ENCODE data around the gene EPN1.
A peak's percentile ranks its signal among the peaks of the same experiment; 100 is the strongest.

EPN1 gene

GRCh38 chr19:55674841-55675660 is at the start of gene EPN1:
Gene EPN1 (plus strand): TSS chr19:55675226. CDS start chr19:55678628, 3,402 bp downstream.
- DNase-seq: peak; percentile 97 to 98 (median 97)

DNA sequence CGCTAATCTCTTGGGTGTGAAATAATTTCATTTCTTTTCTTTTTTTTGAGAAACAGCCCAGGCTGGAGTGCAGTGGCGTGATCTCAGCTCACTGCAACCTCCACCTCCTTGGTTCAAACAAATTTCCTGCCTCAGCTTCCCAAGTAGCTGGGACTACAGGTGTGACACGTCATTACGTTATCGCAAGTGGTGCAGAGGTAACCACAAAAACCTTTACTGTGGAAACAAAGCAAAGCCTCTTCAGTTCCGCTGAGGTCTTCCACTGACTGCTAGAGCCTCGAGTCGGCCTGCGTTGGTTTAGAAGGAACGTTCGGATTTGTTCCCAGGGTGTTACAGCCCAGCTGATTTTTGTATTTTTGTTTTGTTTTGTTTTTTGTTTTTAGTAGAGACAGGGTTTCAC is 48.7 kb upstream of the EPN1 start:
- no peak for DNase-seq

- DNase-seq: peak; percentile 96 to 97 (median 97)
These were observed 42.6 kb upstream of the EPN1 start for GRCh38 chr19:55632463-55632834.

- DNase-seq: no peak
These were observed 41.2 kb upstream of the EPN1 start for GRCh38 chr19:55633861-55634260.

DNA sequence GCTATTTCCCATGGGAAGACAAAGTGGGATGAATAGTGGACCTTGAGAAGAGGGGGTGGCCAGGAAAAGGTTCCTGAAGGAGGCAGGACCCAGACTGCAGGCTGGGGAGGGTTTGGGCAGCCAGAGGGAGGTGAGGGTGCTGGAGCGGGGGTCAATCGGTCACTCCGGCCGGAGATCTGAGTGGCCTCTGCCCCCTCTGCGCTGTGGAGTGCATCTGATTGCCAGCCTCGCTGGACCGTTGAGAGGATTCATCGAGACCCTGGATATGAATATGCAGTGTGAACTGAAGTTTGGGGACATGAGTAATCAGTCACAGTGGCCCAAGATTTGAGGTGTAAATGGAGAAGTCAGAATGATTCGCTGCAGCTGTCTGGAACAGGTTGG is 39.7 kb upstream of the EPN1 start:
- peak in 1 of 3 donors; percentile 14 for DNase-seq

DNA sequence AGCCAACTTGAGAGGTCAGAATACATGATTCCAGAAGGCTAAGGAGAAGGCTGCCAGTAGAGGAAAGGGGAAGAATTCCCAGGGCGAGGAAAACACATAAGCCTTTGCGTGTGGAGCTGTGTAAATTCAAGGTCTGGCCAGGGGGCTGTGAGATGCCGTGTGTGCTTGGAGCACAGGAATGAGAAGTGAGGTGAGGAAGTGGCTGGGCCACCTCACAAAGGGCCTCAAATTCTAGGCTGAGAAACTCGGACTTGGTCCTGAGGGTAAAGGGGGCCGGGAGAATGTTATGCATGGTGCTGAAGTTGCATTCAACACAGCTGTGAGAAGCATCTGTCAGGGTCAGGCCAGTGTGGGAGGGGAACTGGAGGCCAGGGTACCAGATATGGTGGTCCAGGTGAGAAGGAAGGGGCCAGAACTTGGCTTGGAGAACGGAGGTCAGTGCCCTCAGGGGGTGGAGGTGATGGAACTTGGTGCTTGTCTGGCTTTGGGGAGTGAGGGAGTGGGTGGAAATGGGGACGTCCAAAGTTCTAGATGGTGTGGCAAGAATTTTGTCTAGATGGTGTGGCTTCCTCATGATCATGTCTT is 39.1 kb upstream of the EPN1 start:
- DNase-seq: peak in 1 of 3 donors; percentile 16

GRCh38 chr19:55636723-55637122 is 38.3 kb upstream of the EPN1 start:
- DNase-seq: no peak

- DNase-seq: no peak
These were observed 37.5 kb upstream of the EPN1 start for GRCh38 chr19:55637534-55637933.

GRCh38 chr19:55638864-55639359 is 36.1 kb upstream of the EPN1 start:
- peak; percentile 65 to 71 (median 68) for DNase-seq

GRCh38 chr19:55640043-55640576 is 34.9 kb upstream of the EPN1 start:
- peak; percentile 56 to 78 (median 70) for DNase-seq

GRCh38 chr19:55640577-55641425 is 34.2 kb upstream of the EPN1 start, which contains the start of gene ZNF580:
Gene ZNF580 (plus strand): TSS chr19:55641002. CDS start chr19:55642509, 1,507 bp downstream.
- DNase-seq: peak; percentile 56 to 86 (median 66)

GRCh38 chr19:55641426-55642152 is 33.4 kb upstream of the EPN1 start:
- DNase-seq: peak in 1 of 3 donors; percentile 26

- peak in 1 of 3 donors; percentile 19 for DNase-seq
These were observed 32.6 kb upstream of the EPN1 start for GRCh38 chr19:55642153-55643002.

- peak; percentile 69 to 88 (median 81) for DNase-seq
These were observed 31.8 kb upstream of the EPN1 start, which contains the start of gene ZNF581 for GRCh38 chr19:55643003-55643886. Gene ZNF581 (plus strand): TSS chr19:55643649. CDS start chr19:55644572, 923 bp downstream.

GRCh38 chr19:55643887-55644176 is 31.2 kb upstream of the EPN1 start:
- DNase-seq: no peak

DNA sequence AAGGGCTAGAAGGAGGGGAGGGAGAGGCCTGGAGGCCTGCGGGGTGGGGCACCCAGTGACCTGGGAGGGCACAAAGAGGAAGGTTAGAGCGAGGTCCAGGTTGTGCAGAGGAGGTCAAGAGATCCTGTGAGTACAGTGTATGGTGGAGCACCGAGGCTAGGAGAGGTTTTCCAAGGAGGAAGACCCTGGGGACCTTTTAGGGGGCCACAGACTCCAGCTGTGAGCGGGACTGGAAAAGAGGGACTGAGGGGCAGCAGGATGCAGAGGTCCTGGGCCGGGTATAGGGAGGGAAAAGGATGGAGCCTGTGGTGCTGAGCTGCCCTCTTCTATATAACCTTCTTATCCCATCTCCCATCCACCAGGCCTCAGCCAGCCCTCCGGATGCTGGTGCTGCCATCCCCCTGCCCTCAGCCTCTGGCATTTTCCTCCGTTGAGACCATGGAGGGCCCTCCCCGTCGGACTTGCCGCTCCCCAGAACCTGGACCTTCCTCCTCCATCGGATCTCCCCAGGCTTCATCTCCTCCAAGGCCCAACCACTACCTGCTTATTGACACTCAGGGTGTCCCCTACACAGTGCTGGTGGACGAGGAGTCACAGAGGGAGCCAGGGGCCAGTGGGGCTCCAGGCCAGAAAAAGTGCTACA is 30.7 kb upstream of the EPN1 start:
- no peak for DNase-seq

DNA sequence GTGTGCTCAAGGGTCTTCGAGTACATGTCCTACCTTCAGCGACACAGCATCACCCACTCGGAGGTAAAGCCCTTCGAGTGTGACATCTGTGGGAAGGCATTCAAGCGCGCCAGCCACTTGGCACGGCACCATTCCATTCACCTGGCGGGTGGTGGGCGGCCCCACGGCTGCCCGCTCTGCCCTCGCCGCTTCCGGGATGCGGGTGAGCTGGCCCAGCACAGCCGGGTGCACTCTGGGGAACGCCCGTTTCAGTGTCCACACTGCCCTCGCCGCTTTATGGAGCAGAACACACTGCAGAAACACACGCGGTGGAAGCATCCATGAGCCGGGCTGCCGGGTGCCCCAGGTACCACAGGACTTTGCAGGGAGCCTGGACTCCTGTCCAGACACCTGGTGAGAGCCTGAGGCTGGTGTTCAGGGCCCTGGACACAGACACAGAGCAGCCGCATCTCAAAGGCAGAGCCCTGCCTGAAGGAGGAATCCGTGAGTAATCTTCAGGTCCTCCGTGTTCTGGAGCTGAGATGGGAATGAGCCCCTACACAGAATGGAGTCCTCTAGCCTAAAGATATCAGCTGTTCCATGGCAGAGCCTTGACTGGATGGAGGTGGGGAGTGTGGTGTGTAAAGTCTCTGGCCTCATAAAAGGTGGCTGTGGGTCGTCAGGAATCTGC is 30.0 kb upstream of the EPN1 start:
- DNase-seq: peak in 1 of 3 donors; percentile 16

DNA sequence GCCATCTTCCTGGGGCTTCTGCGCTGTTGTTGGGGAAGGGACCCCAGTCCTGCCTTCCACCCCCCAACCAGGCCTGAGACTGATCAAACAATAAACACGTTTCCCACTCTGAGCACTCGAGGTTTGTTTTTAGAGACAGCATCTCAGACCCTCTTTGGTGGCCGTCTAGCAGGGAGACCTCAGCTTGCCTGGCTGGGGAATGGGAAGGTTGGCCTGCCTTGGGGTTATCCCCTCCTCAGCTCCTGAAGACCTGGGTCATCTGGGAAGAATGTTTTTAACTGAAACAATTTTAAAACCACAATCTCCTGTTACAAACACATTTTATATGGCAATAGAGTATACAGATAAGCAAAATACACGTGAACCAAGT is 29.5 kb upstream of the EPN1 start:
- DNase-seq: no peak

Measured in suppressor macrophage treated with lipopolysaccharide for 1 hour (primary cell).